ENCODE data around the gene SLC10A1.
"Not testable (repeated sequence)": the region's sequence is repeated elsewhere in the genome, so short reads cannot be mapped to it uniquely, and the experiment has no call there.

SLC10A1 gene

GRCh38 chr14:69796797-69797500 lies at the start of gene SLC10A1:
TSS of gene SLC10A1 (minus strand) at chr14:69797241. CDS start at chr14:69797155, 86 bp downstream.
- no peak for DNase-seq (ENCODE audit: low read depth)

GRCh38 chr14:69845787-69846186 lies 48.7 kb upstream of the SLC10A1 start:
- no peak for DNase-seq (ENCODE audit: low read depth)

DNA sequence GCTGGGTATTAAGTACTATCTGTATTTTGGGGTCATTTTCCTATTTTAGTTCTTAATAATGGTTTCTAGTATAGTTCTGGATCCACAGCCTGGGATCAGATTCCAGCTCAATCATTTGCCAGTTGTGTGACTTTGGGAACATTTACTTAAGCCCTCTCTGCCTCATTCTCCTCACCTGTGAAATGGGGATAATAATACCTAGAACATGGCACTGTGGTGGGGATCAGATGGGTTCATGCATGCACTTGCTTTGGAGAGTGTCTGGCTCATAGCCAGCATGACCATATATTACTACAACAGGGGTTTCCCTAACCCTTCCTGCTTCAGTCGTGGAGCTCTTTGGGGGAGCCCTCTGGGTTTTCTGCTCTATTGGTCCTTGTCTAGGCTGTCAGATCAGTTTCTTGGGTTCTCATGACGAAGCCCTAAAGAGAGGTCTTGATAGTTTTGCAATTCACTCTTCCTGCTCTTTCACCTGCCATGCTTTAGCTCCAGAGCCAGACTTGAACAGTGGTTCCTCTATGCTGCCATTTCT lies 48.1 kb upstream of the SLC10A1 start:
- DNase-seq (ENCODE audit: low read depth), result no peak

- no peak for DNase-seq (ENCODE audit: low read depth)
Observed at GRCh38 chr14:69844171-69844570, 47.1 kb upstream of the SLC10A1 start.

DNA sequence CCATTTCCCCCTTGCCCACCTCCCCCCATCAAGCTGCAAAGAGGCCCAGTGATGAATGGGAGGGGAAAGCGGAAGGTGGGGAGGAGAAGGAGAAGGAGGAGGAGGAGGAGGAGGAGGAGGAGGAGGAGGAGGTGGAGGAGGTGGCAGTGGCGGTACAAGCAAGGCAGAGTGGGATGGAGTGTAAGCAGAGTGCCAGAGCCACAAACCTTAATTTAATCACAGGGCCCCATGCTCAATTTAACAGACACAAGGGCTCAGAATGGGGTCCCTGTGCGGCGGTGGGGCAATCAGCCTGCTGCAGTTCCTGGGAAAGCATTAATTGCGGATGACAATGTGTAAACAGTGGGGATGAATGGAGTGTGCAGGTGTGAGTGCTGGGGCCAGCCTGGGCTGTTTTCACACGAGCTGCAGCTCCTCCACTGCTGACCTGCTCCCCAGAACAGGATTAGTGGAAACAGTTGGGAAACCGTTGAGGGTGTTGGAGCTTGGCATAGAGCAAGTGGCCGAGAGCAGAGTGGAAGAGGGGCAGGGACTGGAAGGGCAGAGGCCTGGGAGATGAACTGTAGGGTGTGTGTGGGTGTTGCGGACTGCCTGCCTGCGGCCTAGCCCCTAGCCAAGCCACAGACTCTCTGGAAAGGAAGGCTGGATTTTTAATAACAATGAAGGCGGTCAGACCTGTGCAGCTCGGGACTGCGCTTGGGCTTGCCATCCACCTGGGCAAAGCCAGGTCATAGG lies 45.8 kb upstream of the SLC10A1 start:
- no peak for DNase-seq (ENCODE audit: low read depth)

- no peak for DNase-seq (ENCODE audit: low read depth)
Observed at GRCh38 chr14:69841656-69842055, 44.6 kb upstream of the SLC10A1 start.

DNA sequence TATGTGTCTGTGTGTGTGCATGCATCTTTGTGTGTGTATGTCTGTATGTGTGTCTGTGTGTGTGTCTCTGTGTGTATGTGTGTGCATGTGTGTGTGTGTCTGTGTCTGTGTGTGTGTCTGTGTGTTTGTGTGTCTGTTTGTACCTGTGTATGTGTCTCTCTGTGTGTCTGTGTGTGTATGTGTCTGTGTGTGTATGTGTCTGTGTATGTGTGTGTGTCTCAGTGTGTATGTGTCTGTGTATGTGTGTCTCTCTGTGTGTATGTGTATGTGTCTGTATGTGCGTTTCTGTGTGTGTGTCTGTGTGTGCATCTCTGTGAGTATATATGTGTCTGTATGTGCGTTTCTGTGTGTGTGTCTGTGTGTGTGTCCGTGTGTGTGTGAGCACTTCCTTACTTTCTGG lies 42.6 kb upstream of the SLC10A1 start:
- no peak for DNase-seq (ENCODE audit: low read depth)

- DNase-seq (ENCODE audit: low read depth), result no peak
Observed at GRCh38 chr14:69838881-69839416, 41.9 kb upstream of the SLC10A1 start.

GRCh38 chr14:69828879-69829278 lies 31.8 kb upstream of the SLC10A1 start:
- no peak for DNase-seq (ENCODE audit: low read depth)

DNA sequence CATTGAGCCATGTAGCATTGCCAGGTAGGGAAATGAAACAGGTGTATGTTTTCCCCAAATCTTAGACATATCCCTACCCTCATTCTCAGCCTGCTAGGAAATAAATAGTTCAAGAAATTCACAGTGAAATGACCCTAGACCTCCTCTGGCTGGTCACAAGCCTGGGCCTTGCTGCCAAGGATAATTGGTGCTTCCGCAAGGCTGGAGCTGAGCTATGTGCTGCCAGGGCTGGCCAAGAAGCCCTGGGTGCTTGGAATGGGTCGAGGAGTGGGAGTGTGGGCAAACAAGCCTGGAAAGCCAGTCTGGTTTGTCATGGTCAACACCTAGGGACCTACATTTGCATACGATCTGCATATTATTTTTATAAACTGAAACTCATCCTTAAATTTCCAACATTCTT lies 31.3 kb upstream of the SLC10A1 start:
- DNase-seq (ENCODE audit: low read depth), result no peak

- no peak for DNase-seq (ENCODE audit: low read depth)
Observed at GRCh38 chr14:69827560-69827959, 30.5 kb upstream of the SLC10A1 start.

- DNase-seq (ENCODE audit: low read depth), result no peak
Observed at GRCh38 chr14:69822456-69822855, 25.4 kb upstream of the SLC10A1 start.

DNA sequence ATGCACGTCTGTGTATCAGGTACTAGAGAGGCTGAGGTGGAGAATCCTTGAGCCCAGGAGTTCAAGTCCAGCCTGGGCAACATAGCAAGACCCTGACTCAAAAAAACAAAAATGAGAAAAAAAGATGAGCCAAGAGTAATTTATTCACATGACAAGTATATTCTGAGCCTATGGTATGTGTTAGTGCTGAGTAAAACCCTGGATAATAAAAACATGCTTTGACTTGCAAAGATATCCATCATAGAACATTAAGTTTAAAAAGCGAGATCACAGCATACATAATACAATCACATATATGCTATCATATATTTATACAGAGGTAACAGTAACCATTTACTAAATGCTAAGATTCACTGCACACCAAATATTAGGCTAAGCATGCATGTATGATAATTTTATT lies 23.9 kb upstream of the SLC10A1 start:
- no peak for DNase-seq (ENCODE audit: low read depth)

DNA sequence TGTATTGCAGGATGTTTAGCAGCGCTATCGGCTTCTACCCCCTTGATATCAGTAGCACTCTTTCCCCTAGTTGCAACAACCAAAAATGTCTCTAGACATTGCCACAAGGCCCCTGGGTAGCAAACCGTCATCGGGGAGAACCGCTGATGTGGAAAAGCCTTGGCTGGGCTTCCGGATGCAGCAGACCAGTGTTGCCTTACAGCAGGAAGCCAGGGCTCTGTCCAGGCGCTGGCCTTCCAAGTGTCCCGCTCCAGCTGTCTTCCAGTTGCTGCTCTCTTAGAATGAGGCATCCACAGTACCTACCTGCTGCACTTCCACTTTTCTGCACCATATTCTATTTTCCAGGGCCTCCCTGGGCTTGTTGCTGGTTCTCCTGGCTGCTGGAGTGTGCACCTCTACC lies 22.6 kb upstream of the SLC10A1 start:
- DNase-seq (ENCODE audit: low read depth), result no peak

GRCh38 chr14:69818758-69819191 lies 21.7 kb upstream of the SLC10A1 start:
- DNase-seq (ENCODE audit: low read depth), result peak; percentile 25

DNA sequence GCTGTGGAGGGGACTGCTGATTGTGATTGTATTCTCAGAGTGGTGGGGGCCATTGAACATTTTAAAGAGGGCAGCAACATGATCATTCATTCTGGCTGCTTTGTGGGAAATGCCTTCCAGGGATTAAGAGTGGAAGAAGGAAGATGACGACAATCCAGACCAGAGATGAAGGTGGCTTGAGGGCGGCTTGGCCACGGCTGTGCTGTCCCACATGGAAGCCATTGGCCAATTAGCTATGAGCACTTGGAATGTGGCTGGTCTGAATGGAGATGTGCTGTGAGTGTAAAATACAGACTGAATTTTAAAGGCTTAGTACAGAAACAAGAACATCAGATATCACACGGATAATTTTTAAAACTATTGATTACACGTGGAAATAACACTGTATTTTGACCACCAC lies 19.2 kb upstream of the SLC10A1 start:
- no peak for DNase-seq (ENCODE audit: low read depth)

DNA sequence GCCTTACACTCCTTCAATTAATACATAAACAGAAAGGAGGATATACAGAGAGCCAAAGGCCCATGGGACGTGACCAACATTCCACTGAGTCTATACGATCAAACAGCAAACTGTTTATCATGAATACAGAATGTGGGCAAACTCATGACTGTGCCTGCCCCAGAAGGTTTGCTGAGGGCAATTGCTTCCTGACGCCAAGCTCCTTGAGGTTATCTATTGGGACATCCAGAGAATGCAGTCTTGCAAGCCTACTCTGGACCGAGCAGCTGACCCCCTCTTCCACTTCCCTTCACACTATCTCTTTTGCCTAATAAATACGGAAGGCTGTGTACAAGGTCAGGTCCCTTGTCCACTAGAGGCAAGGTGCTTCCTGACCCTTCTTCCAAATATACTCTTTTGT lies 18.5 kb upstream of the SLC10A1 start:
- DNase-seq (ENCODE audit: low read depth), result no peak

DNA sequence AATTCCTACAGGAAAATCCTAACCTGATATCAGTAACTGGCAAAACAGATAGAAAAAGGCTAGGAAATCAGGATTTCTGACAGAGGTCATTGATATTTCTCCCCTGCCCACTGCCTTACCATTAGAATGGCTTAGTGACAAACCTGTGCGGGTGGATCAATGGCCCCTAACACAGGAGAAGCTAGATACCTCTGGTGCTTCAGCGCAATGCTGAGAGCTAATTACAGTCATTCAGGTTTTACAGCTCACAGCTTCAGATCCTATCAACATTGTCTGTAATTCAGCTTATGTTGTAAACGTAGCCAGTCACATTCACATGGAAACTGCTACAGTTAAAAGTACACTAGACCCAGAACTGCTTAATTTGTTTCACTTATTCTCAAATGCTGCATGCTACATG lies 17.4 kb upstream of the SLC10A1 start:
- DNase-seq (ENCODE audit: low read depth), result no peak

DNA sequence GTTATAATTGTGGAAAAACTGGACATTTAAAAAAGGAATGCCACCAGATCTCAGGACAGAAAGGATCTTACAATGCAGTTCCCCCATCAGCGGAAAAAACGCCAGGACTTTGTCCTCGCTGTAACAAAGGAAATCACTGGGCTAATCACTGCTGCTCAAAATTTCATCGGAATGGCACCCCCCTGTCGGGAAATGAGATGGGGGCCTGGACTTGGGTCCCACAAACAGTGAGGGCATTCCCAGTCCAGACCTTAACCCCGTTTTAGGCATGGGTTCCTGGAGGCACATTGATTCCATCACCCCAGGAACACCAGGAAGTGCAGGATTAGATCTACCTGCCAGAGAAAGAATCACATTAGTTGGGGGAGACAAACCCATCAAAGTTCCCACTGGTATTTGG lies 16.3 kb upstream of the SLC10A1 start:
- not testable (repeated sequence) for DNase-seq (ENCODE audit: low read depth)

DNA sequence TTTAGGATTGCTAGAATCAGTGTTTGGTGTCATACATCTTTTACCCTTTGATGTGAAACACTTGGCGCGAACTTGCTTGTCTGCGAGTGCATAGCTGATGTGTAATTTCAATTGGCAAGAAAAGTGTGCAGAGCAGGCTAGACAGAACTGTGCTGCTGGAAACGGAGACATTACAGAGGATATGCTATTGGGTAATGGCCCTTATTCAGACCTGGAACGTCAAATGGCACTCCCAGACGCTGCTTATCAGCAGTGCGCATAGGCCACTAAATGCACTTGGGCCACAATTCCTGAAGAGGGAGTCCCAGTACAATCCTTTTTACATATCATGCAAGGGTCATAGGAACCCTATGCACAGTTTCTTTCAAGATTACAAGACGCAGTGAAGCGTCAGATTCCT lies 15.7 kb upstream of the SLC10A1 start:
- no peak for DNase-seq (ENCODE audit: low read depth)

- DNase-seq (ENCODE audit: low read depth), result no peak
Observed at GRCh38 chr14:69811868-69812252, 14.8 kb upstream of the SLC10A1 start.

GRCh38 chr14:69811227-69811867 lies 14.3 kb upstream of the SLC10A1 start:
- DNase-seq (ENCODE audit: low read depth), result no peak
